Ishikawa (cell line): ENCODE results near the gene CLEC3B.

Experiments used
- CEBPB ChIP-seq: IDR thresholded peaks from 2 replicates; pipeline ENCODE4 v1.6.1; 2012
- EGR1 ChIP-seq: IDR thresholded peaks from 2 replicates; pipeline ENCODE4 v1.6.1; 2012
- EP300 ChIP-seq: IDR thresholded peaks from 2 replicates; pipeline ENCODE4 v1.6.1; 2012; ENCODE audit warnings: borderline replicate concordance
- FOXM1 ChIP-seq: IDR thresholded peaks from 2 replicates; pipeline ENCODE4 v1.6.1; 2012; ENCODE audit warnings: low read depth, borderline replicate concordance
- NFIC ChIP-seq: IDR thresholded peaks from 2 replicates; pipeline ENCODE4 v1.6.1; 2012
- RAD21 ChIP-seq: IDR thresholded peaks from 2 replicates; pipeline ENCODE4 v1.6.1; 2012; ENCODE audit warnings: low read depth
- TAF1 ChIP-seq: IDR thresholded peaks from 2 replicates; pipeline ENCODE4 v1.6.1; 2012; ENCODE audit warnings: low read depth, mild to moderate bottlenecking
- TEAD4 ChIP-seq: IDR thresholded peaks from 2 replicates; pipeline ENCODE4 v1.6.1; 2012
- TF ChIP-seq, protein P1 (sequence below): IDR thresholded peaks from 2 replicates; pipeline ENCODE4 v1.6.1; 2012
- TF ChIP-seq, protein P2 (sequence below): IDR thresholded peaks from 2 replicates; pipeline ENCODE4 v1.6.1; 2012

DNA sequence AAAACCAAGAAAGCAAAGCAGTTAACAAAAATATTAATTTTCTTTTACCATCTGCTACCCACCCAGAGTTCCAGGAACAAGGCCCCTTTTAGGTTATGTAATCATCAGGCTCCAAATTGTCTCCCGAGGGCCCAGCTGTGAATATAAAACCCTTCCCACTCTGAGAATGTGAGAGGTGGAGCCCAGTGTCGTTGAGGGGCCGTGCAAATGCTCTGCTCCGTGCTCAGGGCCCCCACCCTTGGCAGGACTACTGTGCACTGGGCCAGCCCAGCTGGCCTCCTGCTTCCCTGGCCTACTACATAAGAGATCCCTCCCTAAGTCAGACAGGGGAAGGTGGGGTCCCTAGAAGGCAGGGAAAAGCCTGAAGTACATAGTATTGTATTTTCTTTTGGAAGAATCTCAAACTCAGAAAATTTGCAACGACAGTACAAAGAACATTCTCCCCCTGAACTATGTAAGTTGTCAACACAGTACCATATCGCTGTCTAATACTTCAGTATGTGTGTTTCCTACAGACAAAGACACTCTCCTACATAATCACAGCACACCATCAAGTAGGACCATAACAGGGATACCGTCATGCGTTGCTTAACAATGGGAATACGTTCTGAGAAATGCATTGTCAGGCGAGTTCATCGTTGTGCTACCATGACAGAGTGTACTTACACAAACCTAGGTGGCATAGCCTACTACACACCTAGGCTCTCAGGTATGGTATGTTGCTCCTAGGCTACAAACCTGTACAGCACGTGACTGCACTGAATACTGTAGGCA lies 4.4 kb upstream of the CLEC3B start:
- TF ChIP-seq, protein P1, sequence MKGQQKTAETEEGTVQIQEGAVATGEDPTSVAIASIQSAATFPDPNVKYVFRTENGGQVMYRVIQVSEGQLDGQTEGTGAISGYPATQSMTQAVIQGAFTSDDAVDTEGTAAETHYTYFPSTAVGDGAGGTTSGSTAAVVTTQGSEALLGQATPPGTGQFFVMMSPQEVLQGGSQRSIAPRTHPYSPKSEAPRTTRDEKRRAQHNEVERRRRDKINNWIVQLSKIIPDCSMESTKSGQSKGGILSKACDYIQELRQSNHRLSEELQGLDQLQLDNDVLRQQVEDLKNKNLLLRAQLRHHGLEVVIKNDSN: no peak
- TF ChIP-seq RAD21: no peak
- no peak for TF ChIP-seq NFIC
- TF ChIP-seq TAF1: no peak
- no peak for TF ChIP-seq EP300
- TF ChIP-seq, protein P2, sequence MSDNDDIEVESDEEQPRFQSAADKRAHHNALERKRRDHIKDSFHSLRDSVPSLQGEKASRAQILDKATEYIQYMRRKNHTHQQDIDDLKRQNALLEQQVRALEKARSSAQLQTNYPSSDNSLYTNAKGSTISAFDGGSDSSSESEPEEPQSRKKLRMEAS: no peak
- no peak for TF ChIP-seq EGR1
- TF ChIP-seq CEBPB: no peak
- TF ChIP-seq TEAD4: no peak
- no peak for TF ChIP-seq FOXM1
